HAP-1 (cell line): ENCODE results near the gene GNAZ.

Experiments
- DNase-seq, 2 experiments: peaks; one replicate each; pipeline ENCODE4 v3.0.0-alpha.2; 2016 to 2020; ENCODE audit warnings: low spot score in 2 of 2
- H3K27me3 ChIP-seq: fragments of 250-450 bp; sonication (Bioruptor Pico); 2 replicates; pipeline ENCODE4 v1.5.1; 2020; ENCODE audit warnings: low read depth, mild to moderate bottlenecking, moderate library complexity
- H3K36me3 ChIP-seq: fragments of 250-450 bp; sonication (Bioruptor Pico); replicated peaks from 2 replicates; pipeline ENCODE4 v1.5.1; 2020; ENCODE audit warnings: mild to moderate bottlenecking
- H3K4me1 ChIP-seq: fragments of 250-450 bp; sonication (Bioruptor Pico); 2 replicates; pipeline ENCODE4 v1.5.1; 2020; ENCODE audit warnings: mild to moderate bottlenecking
- H3K4me3 ChIP-seq: fragments of 250-450 bp; sonication (Bioruptor Pico); 2 replicates; pipeline ENCODE4 v1.5.1; 2020; ENCODE audit warnings: mild to moderate bottlenecking, moderate library complexity
- H3K9me3 ChIP-seq: fragments of 250-450 bp; sonication (Bioruptor Pico); 2 replicates; pipeline ENCODE4 v1.5.1; 2020; ENCODE audit warnings: mild to moderate bottlenecking, moderate library complexity
- in situ Hi-C: fragments of 300-500 bp; cut with MboI; formaldehyde crosslinking; loops from 3 replicates; pipeline ENCODE4 v1.14.3; 2020; ENCODE audit warnings: low sequenced_read_pairs, inconsistent platforms, mixed read lengths

GNAZ gene

DNA sequence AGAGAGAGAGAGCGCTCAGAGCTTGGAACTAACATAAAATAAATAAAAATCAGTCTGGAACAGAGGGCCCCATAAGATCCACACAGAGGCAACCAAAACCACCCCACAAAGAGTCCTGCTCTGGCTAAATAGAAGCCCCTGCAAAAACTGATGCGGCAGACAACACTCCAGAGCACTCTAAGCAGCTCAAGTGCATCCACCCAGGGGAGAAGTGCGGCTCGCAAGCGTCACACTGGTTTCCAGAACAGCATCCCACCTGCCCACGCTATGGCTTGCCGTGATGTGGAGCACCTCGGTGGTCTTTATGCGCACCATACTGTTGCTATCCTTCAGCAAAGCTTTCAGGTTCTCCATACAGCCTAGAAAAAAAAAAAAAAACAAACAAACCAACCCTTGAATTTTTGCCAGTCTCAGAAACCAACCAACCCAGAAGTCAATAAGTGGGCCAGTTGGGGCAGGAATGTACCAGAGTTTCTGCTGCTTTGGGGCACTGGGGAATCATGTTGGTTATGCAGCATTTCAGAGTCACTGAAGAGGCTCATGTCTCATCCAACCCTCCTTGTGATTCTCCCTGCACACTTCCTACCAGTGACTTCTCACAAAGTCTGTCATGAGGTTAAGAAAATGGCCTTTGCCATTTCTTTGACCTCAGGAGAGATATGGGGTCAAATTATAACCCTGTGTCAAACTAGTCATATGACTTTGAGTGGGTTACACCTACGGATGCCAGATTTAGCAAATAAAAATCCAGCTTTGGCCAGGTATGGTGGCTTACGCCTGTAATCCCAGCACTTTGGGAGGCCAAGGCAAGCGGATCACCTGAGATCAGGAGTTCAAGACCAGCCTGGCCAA lies 68.5 kb downstream of the GNAZ start:
- H3K27me3 ChIP-seq, result no peaks in the 10 kb centered on the region
- peaks cover 3% of the 10 kb centered on the region for H3K4me1 ChIP-seq
- H3K9me3 ChIP-seq, result no peaks in the 10 kb centered on the region
- in situ Hi-C loops, result loop anchor here (25.0 kb wide), 1 partner anchor 677 kb away; no protein-coding TSS in a partner anchor
- H3K36me3 ChIP-seq, result no peaks in the 10 kb centered on the region
- H3K4me3 ChIP-seq, result no peak overlapping the region
- no peak for DNase-seq

DNA sequence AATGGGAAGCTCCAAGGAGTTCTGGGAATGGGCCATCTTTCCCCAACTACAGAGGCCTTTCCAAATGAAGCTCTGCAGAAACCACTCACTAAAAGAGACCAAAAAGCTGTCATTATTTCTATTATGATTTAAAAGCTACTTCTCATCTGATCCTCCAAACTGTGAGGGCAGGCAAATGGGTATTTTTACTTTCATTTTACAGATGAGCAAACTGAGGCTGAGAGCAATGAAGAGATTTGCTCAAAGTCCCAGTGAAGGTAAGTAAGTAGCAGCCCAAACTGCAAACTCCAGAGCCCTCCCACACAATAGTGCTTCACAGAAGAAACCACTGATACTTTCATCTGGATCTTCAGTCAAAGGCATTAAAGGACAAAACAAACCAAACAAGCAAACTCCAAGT lies 70.1 kb downstream of the GNAZ start:
- no peak overlapping the region for H3K4me3 ChIP-seq
- DNase-seq, result no peak
- peaks cover 7% of the 10 kb centered on the region for H3K4me1 ChIP-seq
- no peaks in the 10 kb centered on the region for H3K27me3 ChIP-seq
- in situ Hi-C loops, result loop anchor here (25.0 kb wide), 1 partner anchor 678 kb away; no protein-coding TSS in a partner anchor
- no peaks in the 10 kb centered on the region for H3K36me3 ChIP-seq
- H3K9me3 ChIP-seq, result no peaks in the 10 kb centered on the region

DNA sequence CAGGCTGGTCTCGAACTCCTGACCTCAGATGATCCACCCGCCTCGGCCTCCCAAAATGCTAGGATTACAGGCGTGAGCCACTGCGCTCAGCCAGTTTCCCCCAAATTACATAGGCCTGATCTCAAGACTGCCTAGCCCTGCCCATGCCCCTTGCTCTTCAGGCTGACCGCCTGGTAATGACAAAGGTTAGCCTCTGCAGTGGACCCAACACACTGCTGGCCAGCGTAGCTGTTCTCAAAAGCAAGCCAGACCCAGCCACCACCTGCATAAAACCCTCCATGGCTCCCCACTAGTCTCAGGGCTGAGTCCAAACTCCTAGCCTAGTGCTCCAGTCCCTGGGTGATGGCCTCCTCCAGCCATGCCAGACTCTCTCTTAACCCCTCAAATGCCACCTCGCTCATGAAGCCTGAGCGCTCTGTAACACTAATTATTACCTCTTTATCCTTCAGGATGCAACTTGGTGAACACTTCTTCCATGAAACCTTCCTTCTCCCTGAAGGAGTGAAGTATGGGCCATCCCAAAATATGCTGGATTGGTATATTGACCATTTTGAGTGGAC lies 72.3 kb downstream of the GNAZ start:
- in situ Hi-C loops, result loop anchor here (25.0 kb wide), 1 partner anchor 680 kb away; no protein-coding TSS in a partner anchor
- no peaks in the 10 kb centered on the region for H3K9me3 ChIP-seq
- no peaks in the 10 kb centered on the region for H3K27me3 ChIP-seq
- H3K4me3 ChIP-seq, result no peak overlapping the region
- no peaks in the 10 kb centered on the region for H3K36me3 ChIP-seq
- no peak for DNase-seq
- H3K4me1 ChIP-seq, result peaks cover 10% of the 10 kb centered on the region

DNA sequence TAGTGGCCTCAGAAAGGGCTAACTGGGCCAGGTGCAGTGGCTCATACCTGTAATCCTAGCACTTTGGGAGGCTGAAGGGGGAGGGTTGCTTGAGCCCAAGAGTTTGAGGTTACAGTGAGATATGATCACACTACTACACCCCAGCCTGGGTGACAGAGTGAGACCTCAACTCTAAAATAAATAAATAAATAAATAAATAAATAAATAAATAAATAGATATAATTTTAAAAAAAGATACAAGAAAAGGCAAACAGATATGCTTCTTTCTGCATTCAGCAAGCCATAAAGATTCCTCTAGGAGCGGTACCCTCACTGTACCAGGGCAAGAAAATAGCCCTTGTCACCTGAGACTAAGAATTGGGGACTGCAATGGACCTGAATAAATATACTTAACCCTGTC lies 72.8 kb downstream of the GNAZ start:
- Histone ChIP-seq H3K4me1 (peaks cover 10% of the 10 kb centered on the region), H3K9me3 (no peaks in the 10 kb centered on the region), H3K36me3 (no peaks in the 10 kb centered on the region), H3K27me3 (no peaks in the 10 kb centered on the region), H3K4me3 (no peak overlapping the region)
- no peak for DNase-seq
- in situ Hi-C loops, result loop anchor here (25.0 kb wide), 1 partner anchor 681 kb away; no protein-coding TSS in a partner anchor

DNA sequence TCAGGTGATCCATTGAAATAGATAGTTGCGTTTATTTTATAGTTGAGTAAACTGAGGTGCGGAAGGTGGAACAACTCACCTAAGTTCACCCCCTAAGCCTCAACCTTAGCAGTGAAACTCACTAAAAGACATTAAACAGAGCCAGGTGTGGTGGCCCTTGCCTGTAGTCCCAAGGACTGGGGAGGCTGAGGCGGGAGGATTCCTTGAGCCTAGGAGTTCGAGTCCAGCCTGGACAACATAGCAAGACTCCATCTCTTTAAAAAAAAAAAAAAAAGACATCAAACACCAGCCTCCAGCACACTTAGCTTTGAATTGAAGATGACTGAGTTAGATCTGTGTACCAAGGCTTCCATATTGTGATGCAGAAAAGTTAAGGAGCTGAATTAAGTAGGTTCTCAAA lies 74.1 kb downstream of the GNAZ start:
- H3K4me3 ChIP-seq, result no peak overlapping the region

DNA sequence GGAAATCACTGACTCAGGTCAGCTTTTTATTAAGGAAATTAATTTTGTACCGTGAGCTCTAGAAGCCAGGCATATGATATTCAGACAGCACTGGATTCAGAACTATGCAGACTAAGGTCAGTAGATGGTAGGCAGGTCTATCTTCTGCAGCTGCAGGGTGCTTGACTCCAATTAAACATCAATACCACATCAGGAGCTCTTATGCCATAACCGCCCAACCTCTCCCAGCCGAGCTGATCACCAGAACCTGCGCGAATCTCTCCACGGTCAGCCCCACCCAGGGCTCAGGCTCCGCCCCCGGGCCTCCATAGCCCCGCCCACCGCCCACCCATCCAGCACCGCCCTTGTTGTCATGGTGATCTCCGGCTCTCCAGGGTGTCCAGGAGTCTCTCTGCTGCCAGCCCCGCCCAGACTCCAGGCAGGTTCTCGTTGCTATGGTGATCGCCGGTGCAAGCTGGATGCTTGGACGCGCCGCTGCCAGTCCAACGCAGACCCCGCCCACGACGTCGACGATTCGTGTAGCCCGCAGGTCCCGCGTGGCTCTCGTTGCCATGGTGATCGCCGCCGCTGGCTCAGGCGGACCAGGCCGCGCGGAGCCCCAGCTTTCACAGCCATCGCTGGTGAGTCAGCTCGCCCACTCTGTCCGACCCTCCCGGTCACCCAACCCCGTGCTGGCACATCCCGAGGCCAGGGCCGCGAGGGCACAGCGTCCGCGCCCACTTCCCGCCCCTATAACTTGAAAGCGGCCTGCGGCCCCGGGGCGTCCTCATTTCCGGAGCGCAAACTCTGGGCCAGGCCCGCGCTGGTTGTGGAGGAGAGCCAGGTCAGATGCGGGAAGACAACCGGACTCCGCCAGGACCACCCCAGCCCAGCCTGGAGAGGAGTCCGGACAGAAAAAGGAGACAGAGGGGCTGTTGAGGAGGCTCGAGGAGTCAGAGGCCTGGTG lies 74.9 kb downstream of the GNAZ start, which contains the start of gene RAB36:
TSS of gene RAB36 (plus strand) at position 546 of the 946 bp plus-strand sequence. CDS start 1,140 bp downstream, outside the sequence.
- in situ Hi-C loops, result loop anchor here (25.0 kb wide), 1 partner anchor 683 kb away; no protein-coding TSS in a partner anchor
- Histone ChIP-seq H3K4me1 (peaks cover 10% of the 10 kb centered on the region), H3K9me3 (no peaks in the 10 kb centered on the region), H3K4me3 (peak within 1 kb of the TSS; percentile 20), H3K36me3 (no peaks in the 10 kb centered on the region), H3K27me3 (no peaks in the 10 kb centered on the region)
- peak; percentile 94 to 99 for DNase-seq

More for the DNA sequence above, 74.1 kb downstream of the GNAZ start:
- Histone ChIP-seq H3K36me3 (no peaks in the 10 kb centered on the region), H3K9me3 (no peaks in the 10 kb centered on the region), H3K4me1 (peaks cover 10% of the 10 kb centered on the region), H3K27me3 (no peaks in the 10 kb centered on the region)
- no peak for DNase-seq
- in situ Hi-C loops, result loop anchor here (25.0 kb wide), 1 partner anchor 682 kb away; no protein-coding TSS in a partner anchor

DNA sequence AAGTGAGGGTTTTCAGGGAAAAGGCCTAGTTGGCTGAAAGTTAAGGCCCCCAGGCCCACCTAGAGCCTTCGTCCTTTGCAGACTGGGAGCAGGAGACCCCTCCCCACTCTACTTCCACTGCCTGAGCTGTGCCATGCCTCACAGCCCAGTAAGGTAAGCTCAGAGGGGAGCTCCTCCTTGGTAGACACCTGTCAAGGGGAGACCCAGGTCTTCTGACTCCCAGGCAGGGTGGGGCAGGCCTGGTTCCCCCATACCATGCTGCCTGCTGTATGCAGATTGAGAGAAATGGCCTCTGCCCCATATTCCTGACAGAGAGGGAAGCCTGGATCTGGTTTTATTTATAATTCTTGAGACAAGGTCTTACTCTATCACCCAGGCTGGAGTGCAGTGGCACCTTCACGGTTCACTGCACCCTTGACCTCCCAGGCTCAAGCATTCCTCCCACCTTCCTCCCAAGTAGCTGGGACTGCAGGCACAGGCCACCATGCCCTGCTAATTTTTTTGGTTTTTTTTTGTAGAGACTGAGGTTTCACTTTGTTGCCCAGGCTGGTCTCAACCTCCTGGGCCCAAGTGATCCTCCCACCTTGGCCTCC lies 75.7 kb downstream of the GNAZ start:
- Histone ChIP-seq H3K36me3 (no peaks in the 10 kb centered on the region), H3K27me3 (no peaks in the 10 kb centered on the region), H3K9me3 (no peaks in the 10 kb centered on the region), H3K4me3 (no peak overlapping the region), H3K4me1 (peaks cover 10% of the 10 kb centered on the region)
- in situ Hi-C loops, result loop anchor here (25.0 kb wide), 1 partner anchor 684 kb away; no protein-coding TSS in a partner anchor
- DNase-seq, result no peak

DNA sequence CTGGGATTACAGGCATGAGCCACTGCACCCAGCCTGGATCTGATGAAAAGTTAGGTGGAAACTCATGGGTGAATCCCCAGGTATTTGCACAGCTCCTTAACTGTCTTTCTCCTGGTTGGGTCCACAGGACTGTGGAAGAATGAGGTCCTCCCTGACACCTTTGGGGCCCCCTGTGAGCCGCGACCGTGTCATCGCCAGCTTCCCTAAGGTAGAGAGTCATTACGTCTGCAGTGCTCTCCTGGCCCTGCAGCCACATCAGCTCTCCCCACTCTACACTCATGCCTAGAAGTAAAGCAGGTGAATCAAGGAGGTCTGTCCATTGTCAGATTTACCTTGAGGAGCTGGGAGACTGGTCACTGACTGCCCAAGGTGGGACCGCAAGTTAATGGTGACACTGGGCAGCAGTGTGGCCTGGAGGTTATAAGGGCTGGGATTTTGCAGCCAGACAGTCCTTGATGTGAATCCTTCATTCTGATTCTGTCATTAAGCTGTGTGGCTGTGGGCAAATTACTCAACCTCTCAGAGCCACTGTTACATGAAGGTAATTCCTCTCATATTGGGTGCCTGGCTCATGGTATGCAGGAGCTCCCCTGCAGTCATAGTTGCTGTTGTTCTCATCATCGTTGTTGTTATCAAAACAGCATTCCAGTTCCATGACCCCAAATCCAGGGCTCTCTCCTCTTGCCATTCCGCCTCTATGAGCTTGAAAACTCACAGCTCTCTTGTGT lies 76.3 kb downstream of the GNAZ start:
- Histone ChIP-seq H3K4me1 (peaks cover 7% of the 10 kb centered on the region), H3K4me3 (no peak overlapping the region)

DNA sequence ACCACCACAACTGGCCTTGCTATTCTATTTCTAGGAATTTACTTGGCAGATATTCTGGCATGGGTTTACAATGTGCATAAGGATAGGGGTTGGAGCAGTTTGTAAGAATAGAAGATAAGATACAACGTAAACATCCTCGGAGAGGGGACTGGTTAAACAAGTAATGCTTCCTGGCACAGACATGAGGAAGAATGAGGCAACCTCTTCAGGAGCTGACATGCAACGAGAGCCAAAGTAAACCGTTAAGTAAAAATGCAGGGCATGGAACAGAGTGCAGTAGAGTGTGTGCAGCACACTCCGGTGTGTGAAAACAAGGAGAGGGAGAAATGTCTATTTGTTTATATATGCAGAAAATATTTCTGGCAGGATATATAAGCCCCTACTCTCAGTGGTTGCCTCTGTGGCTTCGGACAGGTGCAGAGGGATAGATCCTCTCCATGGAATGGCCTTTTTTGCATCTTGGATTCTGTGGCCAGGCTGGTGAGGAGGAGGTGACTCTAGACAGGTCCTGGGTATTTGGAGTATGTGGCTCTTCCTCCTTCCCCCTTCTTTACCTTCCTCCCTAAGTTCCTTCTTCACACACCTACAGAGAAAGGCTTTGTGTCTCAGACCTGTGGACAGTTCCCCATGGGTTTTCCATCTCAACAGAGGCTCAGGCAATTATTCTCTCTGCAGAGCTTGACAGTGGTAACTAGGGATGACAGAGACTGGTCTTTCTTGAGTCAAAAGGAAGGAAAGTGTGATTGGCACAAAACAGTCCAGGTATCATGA lies 77.5 kb downstream of the GNAZ start:
- no peak overlapping the region for H3K4me3 ChIP-seq
- peaks cover 7% of the 10 kb centered on the region for H3K4me1 ChIP-seq
- no peaks in the 10 kb centered on the region for H3K27me3 ChIP-seq
- no peaks in the 10 kb centered on the region for H3K9me3 ChIP-seq
- no peak for DNase-seq
- H3K36me3 ChIP-seq, result no peaks in the 10 kb centered on the region
- in situ Hi-C loops, result loop anchor here (25.0 kb wide), 1 partner anchor 686 kb away; no protein-coding TSS in a partner anchor

More for the DNA sequence above, 76.3 kb downstream of the GNAZ start:
- Histone ChIP-seq H3K9me3 (no peaks in the 10 kb centered on the region), H3K27me3 (no peaks in the 10 kb centered on the region), H3K36me3 (no peaks in the 10 kb centered on the region)
- no peak for DNase-seq
- in situ Hi-C loops, result loop anchor here (25.0 kb wide), 1 partner anchor 684 kb away; no protein-coding TSS in a partner anchor

DNA sequence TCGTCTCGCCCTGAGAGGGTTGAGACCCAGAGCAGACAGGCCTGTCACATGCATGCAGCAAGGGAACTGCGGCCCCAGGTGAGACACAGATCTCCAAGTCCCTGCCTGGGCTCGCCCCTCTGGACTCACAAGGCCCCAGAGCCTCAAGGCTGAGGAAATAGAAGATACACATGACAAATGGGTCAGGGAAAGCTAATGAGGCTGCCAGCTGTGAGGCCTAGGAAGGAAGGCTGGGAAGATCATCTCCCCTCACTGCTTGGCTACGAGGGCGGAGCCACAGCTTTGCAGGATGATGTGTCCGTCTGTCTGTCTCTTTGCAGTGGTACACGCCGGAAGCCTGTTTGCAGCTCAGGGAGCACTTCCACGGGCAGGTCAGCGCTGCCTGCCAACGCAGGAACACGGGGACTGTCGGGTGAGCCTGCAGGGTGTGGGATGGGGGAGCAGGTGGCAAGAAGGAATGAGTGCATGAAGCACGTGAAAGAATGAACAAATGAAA lies 79.5 kb downstream of the GNAZ start:
- no peaks in the 10 kb centered on the region for H3K27me3 ChIP-seq
- no peak for DNase-seq
- in situ Hi-C loops, result loop anchor here (25.0 kb wide), 1 partner anchor 687 kb away; no protein-coding TSS in a partner anchor
- H3K4me1 ChIP-seq, result peaks cover 5% of the 10 kb centered on the region
- no peaks in the 10 kb centered on the region for H3K36me3 ChIP-seq
- no peak overlapping the region for H3K4me3 ChIP-seq
- no peaks in the 10 kb centered on the region for H3K9me3 ChIP-seq

DNA sequence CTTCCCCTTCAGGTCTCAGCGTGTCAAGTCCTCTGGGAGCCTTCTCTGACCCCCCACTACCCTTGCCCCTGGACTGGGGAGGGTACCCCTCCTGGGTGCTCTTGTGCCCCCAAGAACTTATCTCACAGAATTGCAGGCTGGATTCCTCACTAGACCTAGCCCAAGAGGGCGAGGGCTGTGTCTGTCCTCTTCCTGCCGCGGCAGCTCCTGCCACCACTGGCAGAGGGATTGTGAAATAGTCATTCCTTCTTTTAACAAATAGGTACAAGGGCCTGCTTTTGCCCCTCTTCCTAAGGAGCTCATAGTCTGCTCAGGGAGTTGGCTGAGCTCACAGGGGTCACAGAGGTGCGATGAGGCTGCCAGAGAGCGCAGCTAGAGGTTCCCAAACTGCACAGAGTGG lies 80.4 kb downstream of the GNAZ start:
- in situ Hi-C loops, result no loop called here
- Histone ChIP-seq H3K27me3 (no peaks in the 10 kb centered on the region), H3K9me3 (no peaks in the 10 kb centered on the region), H3K4me1 (no peaks in the 10 kb centered on the region; the same call in 1 of the 2 replicates), H3K36me3 (no peaks in the 10 kb centered on the region), H3K4me3 (no peak overlapping the region)
- DNase-seq, result no peak

DNA sequence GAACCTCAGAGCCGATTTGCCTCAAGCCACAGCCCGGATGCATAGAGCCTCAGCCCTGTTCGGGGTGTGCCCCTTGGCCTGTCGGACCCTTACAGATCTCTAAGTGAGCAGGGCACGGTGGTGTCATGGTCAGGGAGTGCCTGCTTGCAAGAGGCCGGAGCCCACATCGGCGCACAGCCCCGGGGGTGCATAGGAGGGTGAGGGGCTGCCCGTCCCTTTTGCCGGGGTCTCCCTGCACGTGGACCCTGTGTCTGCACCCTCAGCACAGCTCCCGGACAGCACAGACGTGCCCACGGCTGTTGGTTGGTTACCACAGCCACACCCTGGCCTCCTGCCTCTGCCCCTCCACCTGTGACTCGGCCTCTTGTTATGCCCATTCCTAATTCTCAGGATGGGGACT lies 81.5 kb downstream of the GNAZ start:
- no peaks in the 10 kb centered on the region for H3K36me3 ChIP-seq
- H3K4me1 ChIP-seq, result no peaks in the 10 kb centered on the region
- H3K9me3 ChIP-seq, result no peaks in the 10 kb centered on the region
- no peak overlapping the region for H3K4me3 ChIP-seq
- no peaks in the 10 kb centered on the region for H3K27me3 ChIP-seq
- no peak for DNase-seq
- in situ Hi-C loops, result no loop called here
